Keratinocyte (primary cell): ENCODE results near the gene CBX2.

Experiments used
- EZH2 ChIP-seq: IDR thresholded peaks from one replicate; pipeline ENCODE4 v1.6.1; 2012; ENCODE audit warnings: inconsistent platforms, mild to moderate bottlenecking, low read length, moderate library complexity
- TF ChIP-seq, protein P1 (sequence below), 3 experiments: IDR thresholded peaks in 1 of 3; conservative IDR thresholded peaks in 1 of 3; optimal IDR thresholded peaks in 1 of 3; 2 replicates in 2 of 3; 3 replicates in 1 of 3; pipeline versions ENCODE3 to v1.5.1; 2011; ENCODE audit warnings: low read length in 3 of 3, mild to moderate bottlenecking in 3 of 3, moderate library complexity in 2 of 3, control low read depth in 1 of 3, inconsistent platforms in 1 of 3; ENCODE audit not compliant: insufficient read depth in 2 of 3; ENCODE audit errors: extremely low read depth in 1 of 3

DNA sequence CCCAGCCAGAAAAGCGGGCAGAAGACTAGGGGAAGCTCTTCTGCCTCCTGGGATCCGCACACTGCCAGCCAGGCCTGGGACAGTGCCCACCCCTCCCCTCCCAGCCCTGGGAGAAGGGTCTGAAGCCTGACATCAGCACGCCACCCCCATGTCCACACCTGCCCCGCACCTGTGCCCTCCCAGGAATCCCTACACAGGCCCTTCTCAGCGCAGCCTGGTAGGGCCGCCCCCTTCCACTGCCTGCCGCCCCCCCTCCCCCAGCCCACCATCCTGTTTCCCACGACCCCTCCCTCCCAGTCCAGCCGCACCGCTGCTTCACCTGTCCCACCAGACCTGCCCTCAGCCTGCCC, 36.6 kb upstream of the CBX2 start:
- TF ChIP-seq, protein P1, sequence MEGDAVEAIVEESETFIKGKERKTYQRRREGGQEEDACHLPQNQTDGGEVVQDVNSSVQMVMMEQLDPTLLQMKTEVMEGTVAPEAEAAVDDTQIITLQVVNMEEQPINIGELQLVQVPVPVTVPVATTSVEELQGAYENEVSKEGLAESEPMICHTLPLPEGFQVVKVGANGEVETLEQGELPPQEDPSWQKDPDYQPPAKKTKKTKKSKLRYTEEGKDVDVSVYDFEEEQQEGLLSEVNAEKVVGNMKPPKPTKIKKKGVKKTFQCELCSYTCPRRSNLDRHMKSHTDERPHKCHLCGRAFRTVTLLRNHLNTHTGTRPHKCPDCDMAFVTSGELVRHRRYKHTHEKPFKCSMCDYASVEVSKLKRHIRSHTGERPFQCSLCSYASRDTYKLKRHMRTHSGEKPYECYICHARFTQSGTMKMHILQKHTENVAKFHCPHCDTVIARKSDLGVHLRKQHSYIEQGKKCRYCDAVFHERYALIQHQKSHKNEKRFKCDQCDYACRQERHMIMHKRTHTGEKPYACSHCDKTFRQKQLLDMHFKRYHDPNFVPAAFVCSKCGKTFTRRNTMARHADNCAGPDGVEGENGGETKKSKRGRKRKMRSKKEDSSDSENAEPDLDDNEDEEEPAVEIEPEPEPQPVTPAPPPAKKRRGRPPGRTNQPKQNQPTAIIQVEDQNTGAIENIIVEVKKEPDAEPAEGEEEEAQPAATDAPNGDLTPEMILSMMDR (optimal IDR thresholded peaks at IDR 0.05 in 1 of 3, IDR thresholded peaks at IDR 0.05 in 1 of 3, conservative IDR thresholded peaks at IDR 0.05 in 1 of 3; ENCODE audit: extremely low read depth in 1 of 3, insufficient read depth in 2 of 3, low read length in 3 of 3): no peak
- TF ChIP-seq EZH2: no peak
